ENCODE results near the gene GABBR1.

GABBR1 gene

GRCh38 chr6:29617782-29618554, 15.0 kb downstream of the GABBR1 start:
- no peak for DNase-seq

DNA sequence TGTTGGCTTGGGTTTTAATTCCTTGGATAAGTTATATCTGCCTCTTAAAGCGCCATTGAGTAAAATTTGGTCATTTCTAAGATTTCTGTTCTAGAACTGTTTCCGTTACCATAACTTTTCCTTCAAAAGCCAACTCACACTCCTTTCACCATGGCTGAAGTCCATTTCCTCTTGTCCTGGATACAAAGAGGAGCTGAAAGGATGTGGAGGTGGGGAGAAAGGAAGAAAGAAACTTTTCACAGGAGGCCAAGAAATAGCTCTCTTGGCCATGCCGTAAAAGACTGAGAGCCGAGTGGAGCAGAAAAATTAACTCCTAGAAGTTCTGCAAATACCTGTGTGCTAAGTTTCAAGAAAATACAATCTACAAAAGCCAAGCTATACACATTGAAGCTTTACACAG, 21.6 kb downstream of the GABBR1 start:
- DNase-seq: no peak

GRCh38 chr6:29610540-29610939, 22.4 kb downstream of the GABBR1 start:
- DNase-seq: no peak

DNA sequence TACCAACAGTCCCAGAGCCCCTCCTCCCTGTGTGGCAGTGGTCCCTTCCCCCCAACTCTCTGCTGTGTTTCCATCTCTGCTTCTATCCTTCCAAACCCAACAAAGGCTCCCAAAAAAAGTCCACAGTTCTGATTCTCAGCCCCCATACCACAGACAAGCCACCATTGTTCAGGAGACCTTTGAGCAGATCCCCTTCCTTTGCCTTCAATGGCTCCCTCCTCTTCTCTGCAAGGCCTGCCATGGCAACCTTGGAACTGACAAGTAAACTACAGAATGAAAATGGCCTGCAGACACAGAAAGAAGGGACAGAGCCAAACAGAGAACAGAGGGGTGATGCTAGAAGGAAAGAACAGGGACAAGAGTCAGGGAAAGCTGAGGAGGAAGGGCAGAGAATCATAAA, 24.9 kb downstream of the GABBR1 start:
- DNase-seq: no peak

DNA sequence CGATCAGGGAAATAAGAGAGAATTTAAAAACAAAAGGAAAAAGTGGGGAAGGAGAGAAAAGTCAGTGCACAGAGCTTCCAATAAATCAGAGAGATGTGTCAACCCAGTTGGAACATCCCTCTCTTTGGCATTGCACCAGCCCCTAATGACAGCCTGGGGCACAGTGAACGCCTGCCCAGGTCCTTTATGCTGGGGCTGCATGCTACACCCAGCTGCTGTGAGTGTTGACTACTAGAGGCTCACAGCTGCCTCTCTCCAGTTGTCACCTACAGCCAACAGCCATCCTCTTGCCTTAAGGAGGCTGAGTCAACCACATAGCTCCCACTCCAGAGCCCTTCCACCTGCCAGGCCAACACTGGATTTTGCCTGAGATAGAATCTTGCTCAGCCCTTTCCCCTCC, 29.1 kb downstream of the GABBR1 start:
- DNase-seq: no peak

DNA sequence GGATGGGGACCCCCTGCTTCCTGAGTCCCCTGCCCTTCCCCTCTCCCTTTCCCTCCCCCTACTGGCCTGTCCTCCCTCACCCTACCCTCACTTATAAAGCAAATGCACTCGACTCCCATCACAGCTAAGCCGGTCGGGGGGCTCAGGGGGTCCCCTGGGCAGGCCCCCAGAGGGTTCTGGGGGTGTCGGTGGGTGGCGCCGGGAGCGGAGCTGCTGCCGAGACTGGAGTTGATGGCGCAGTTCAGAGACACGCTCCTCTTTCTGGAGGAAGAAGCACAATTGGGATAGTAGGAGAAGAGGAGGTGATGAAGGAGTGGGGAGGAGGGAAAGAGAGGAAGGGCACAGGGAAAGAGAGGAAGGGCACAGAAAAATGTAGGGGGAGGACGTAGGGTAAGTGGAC, 29.5 kb downstream of the GABBR1 start:
- DNase-seq: no peak

GRCh38 chr6:29602564-29603361, 30.2 kb downstream of the GABBR1 start:
- no peak for DNase-seq

DNA sequence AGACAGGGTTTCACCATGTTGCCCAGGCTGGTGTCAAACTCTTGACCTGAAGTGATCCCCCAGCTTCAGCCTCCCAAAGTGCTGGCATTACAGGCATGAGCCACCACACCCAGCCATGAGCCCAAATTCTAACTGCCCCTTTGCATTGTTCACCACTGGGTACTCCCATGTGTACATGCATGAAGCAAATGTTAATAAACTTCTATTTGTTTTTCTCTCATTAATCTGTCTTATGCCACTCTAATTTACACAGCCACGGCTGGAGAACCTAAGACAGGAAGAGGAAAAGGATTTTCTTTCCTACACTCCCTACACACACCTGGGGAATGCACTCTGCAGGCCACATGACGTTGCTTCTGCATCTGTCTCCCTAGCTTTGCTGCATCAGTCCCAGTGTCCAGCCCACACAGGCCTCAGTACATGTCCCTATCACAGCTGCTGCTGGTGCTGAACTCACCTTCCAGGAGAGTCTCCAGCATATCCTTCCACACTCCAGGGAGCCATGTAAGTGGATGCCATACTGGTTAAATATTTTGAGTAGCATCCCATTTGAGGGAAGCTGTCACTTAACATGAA, 34.7 kb downstream of the GABBR1 start:
- DNase-seq: no peak

DNA sequence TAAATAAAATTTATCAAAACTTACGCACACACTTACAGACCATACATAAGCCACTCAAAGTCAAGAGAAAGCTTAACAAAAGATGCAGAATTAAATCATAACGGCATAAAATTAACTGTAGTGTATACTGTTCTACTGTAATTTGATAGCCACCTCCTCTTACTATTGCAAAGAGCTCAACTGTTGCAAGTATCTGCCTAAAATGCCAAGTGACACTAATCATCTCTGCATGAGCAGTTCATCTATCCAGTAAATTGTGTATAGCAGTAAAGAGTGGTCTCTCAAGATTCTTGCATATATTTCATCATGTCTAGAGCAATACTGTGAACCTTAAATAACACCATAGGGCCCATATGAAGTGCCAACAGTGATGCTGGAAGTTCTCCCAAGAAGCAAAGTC, 35.8 kb downstream of the GABBR1 start:
- no peak for DNase-seq

- DNase-seq: no peak
These were observed 36.5 kb downstream of the GABBR1 start for GRCh38 chr6:29596381-29596900.

- DNase-seq: no peak
These were observed 39.7 kb downstream of the GABBR1 start for GRCh38 chr6:29593199-29593855.

DNA sequence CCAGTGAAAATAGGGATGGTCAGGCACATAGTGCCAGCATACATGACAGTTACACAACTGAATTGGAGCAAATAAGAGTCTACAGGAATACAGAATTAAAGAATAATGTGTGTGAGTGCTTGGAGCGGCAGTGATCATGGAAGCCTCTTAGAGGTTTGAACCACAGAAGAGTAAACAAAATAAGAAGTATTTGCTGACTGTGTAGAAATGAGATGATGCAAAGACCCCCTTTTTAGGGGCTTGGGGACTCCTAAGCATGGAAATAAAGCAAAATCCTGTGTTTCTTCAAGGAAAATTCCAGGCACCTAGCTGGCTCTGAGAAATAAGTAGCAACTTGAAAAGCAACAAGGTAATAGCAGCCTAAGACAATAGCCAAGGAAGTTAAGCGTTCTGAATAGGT, 41.3 kb downstream of the GABBR1 start:
- no peak for DNase-seq

DNA sequence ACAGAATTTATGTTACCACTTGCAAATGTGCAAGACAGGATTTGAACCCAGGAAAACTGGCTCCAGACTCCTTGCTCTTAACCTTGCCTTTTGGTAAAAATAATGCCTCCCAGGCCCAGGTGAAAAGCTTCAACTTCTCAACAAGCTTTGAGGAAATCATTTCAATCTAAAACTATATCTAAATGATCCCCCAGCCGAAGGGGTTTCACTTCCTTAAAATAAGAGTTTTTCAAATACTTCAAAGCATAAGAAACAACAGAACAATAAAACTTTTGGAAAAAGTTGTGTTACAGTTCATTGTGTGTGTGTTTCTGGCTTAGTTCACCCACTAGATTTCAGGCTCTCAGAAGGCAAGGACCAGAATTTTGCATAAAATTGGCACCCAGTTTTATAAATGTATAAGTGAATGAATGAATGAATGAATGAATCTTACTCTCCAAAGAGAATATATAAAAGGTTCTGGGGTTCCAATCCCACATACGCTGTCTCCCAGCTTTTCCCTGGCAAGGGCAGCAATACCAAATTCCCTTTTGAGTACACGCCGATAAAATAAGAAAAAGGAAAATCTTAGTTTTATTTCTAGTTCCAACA, 42.7 kb downstream of the GABBR1 start:
- no peak for DNase-seq

DNA sequence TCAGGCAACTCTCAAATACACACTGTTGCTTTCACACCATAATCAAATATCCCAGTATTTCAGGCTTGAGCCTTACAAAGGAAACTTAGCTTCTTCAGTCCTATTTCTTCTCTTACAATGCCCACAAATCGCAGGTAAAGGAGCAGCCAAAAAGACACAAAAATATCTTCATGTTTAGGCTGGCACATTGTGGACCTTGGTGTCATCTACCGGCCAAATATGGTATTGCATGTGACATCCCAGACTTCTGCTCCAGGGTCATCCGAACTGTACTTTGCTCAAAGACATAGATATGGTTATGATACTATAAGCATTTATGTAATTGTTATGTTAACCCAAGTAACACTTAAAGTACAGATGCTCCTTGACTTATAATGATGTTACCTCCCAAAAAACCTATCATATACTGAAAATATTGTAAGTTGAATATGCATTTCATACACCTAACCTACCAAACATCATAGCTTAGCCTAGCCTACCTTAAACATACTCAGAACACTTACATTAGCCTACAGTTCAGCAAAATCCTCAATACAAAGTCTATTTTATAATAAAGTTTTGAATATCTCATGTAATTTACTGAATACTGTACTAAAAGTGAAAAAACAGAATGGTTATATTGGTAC, 43.4 kb downstream of the GABBR1 start:
- peak; percentile 33 for DNase-seq

DNA sequence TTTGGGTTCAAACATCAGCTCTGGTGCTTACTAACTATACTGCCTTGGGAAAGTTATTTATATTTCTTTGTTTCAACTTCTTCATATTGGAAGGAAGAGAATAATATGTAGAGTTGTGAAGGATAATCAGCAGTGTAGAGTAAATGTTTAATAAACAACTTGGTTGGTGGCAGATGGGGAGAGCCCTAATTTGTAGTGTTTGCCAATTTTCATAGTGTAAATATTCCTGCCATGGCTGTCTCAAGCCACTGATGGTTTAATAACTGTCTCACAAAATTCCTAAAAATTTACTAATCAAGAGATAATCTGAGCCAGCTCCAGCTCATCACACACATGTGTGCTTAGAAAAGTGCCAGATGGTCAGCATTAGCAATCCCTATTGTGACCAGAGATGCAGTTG, 48.2 kb downstream of the GABBR1 start, which contains the start of gene OR2H2:
OR2H2 (plus strand) TSS at position 301 of the 400 bp plus-strand sequence. CDS start 2,824 bp downstream, outside the sequence.
- DNase-seq: no peak

DNA sequence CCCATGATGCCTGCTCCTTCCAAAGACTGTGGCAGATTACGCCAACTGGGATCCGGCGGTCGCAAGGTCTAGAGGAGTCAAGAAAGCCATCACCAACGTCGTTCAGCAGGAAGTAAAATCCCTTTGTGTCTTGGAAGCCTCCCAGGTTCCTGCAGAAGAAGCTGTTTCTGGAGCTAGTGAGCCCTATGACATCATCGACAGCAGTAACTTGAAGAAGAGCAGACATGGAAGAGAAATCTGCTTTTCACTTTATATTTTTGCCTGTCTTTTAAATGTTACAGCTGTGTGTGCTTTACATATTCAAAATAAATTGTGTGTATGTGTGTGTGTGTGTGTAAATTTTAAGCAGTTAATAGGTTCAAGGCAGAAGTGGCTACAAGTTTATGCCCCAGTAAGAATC, 55.4 kb downstream of the GABBR1 start:
- no peak for DNase-seq

GRCh38 chr6:29576056-29576455, 56.9 kb downstream of the GABBR1 start:
- no peak for DNase-seq

GRCh38 chr6:29567991-29568390, 65.0 kb downstream of the GABBR1 start:
- no peak for DNase-seq

DNA sequence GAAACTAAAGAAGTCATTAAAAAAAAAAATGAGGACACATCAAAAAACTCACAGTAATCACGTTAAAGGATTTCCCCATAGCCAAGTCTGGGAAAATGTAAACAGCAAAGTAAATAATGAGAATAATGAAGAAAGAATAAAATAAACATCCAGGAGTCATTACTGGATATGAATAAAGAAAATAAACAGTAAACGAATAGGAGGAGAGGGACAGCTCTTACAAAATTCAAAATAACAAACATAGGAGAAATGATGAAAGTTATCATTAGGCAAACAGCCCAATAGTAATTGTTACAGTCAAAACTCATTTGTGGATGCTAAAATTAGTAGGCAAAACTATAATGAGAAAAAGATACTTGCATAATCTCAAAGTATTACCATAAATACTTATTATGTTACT, 65.4 kb downstream of the GABBR1 start:
- DNase-seq: no peak

DNA sequence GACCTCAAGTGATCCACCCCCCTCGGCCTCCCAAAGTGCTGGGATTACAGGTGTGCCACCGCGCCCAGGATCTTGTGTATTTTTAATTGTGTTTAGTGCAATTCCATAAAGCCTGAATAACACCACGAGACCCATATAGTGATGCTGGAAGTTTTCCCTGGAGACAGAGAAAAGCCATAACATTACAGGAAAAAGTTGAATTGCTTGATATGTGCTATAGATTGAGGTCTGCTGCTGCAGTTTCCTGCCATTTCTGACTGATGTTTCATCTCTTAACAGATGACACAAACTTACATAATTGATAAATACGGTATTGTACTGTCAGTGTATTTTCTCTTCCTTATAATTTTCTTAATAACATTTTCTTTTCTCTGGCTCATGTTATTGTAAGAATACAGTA, 66.1 kb downstream of the GABBR1 start:
- DNase-seq: no peak

DNA sequence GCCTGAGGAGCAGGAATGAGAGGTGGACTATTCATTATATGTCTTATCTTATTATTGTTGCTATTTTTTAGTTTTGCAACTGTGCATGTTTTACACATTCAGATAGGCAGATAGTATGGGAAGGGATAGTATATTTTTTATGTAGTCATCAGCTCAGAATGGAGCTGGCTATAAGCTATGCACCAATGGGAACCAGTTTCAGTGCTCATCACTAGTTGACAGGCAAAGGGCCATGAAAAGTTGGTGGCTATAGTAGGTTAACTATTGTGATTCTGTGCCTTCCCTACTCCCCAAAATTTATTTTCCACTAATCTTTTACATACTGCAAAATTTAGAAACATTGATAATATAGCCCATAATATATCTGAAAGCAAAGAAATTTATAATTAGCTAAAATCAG, 68.1 kb downstream of the GABBR1 start:
- no peak for DNase-seq

- DNase-seq: no peak
These were observed 69.5 kb downstream of the GABBR1 start for GRCh38 chr6:29563435-29563965.

Data from central memory CD4-positive, alpha-beta T cell (primary cell).